GM12892 (cell line): ENCODE measurements around the gene DLX1.

Experiments
- POLR2A ChIP-seq: IDR thresholded peaks from 2 replicates; pipeline ENCODE4 v1.6.1; 2011; ENCODE audit warnings: low read depth, low read length, control low read depth
- POLR2AphosphoS5 ChIP-seq: IDR thresholded peaks from 2 replicates; pipeline ENCODE4 v1.6.1; 2011; ENCODE audit warnings: low read depth, low read length, control low read depth

DNA sequence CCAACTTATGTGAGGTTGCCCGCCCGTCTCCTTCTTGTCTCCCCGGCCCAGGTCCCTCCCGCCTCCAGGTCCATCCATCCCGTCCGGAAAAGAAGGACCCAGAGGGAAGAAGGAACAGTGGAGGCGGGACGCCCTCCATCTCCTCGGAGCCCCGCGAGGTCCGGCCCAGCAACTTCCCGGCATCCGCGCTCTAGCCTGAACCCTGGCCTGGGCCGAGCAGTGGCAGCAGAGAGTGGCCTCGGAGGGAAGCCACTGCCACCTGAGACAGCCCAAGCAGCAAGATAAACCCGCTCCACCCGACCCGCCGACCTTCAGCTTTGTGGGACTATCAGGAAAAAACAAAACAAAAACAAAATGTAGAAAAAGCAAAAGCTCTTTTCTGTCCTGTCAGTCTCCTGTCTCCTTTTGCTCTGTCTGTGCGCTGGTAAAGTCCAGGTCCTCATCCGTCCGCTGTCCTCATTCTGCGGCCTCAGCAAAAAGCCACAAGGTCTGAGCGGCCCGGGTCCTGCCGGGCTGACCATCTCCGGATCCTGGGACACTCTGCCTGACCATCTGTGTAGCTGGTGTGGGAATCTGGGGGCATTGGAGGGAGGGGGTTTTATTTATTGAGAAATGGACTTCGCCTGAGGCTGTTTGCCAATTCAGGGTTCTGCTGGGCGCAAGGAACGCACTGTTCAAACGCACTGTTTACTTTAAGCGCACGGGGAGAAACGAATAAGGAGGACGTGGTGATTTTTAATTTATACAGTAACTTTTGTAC lies 3.1 kb downstream of the DLX1 start:
- TF ChIP-seq POLR2A (no peak), POLR2AphosphoS5 (no peak)
